Measurements from ENCODE around the gene MGAM2. TPM values are rescaled to one million over a fixed set of nuclear protein-coding genes. Genes with fewer than 3 reads are reported as not detected.
"Not testable (repeated sequence)": the region's sequence is repeated elsewhere in the genome, so short reads cannot be mapped to it uniquely, and the experiment has no call there.

Gene MGAM2
- total RNA-seq (2014; rRNA removed; shearing (Covaris generic)): not detected in 2 replicates
- not detected in 2 replicates for polyA plus RNA-seq (2014; cell fraction: nucleus; rRNA removed)

- DNase-seq (ENCODE audit: extremely low read depth, low read depth): no peak
Observed at GRCh38 chr7:142111499-142111898, at the start of gene MGAM2. MGAM2 (plus strand) TSS chr7:142111718; CDS start chr7:142116874, 5,156 bp downstream.

- no peak for DNase-seq (ENCODE audit: extremely low read depth, low read depth)
Observed at GRCh38 chr7:142063551-142064442, 47.7 kb upstream of the MGAM2 start.

- no peak for DNase-seq (ENCODE audit: extremely low read depth, low read depth)
Observed at GRCh38 chr7:142066536-142066935, 45.0 kb upstream of the MGAM2 start.

- DNase-seq (ENCODE audit: extremely low read depth, low read depth): no peak
Observed at GRCh38 chr7:142077762-142078161, 33.8 kb upstream of the MGAM2 start.

- no peak for DNase-seq (ENCODE audit: extremely low read depth, low read depth)
Observed at GRCh38 chr7:142083605-142084004, 27.9 kb upstream of the MGAM2 start.

GRCh38 chr7:142085428-142085827, 26.1 kb upstream of the MGAM2 start:
- no peak for DNase-seq (ENCODE audit: extremely low read depth, low read depth)

GRCh38 chr7:142088022-142088714, 23.4 kb upstream of the MGAM2 start:
- DNase-seq (ENCODE audit: extremely low read depth, low read depth): no peak

GRCh38 chr7:142089035-142089434, 22.5 kb upstream of the MGAM2 start:
- DNase-seq (ENCODE audit: extremely low read depth, low read depth): no peak

GRCh38 chr7:142091961-142092360, 19.6 kb upstream of the MGAM2 start:
- DNase-seq (ENCODE audit: extremely low read depth, low read depth): no peak

GRCh38 chr7:142094861-142095260, 16.7 kb upstream of the MGAM2 start:
- DNase-seq (ENCODE audit: extremely low read depth, low read depth): no peak

- no peak for DNase-seq (ENCODE audit: extremely low read depth, low read depth)
Observed at GRCh38 chr7:142097571-142097970, 13.9 kb upstream of the MGAM2 start.

- DNase-seq (ENCODE audit: extremely low read depth, low read depth): no peak
Observed at GRCh38 chr7:142098004-142098403, 13.5 kb upstream of the MGAM2 start.

GRCh38 chr7:142099347-142099746, 12.2 kb upstream of the MGAM2 start:
- DNase-seq (ENCODE audit: extremely low read depth, low read depth): not testable (repeated sequence)

GRCh38 chr7:142100634-142101033, 10.9 kb upstream of the MGAM2 start:
- DNase-seq (ENCODE audit: extremely low read depth, low read depth): no peak

- not testable (repeated sequence) for DNase-seq (ENCODE audit: extremely low read depth, low read depth)
Observed at GRCh38 chr7:142101794-142102193, 9.7 kb upstream of the MGAM2 start.

GRCh38 chr7:142104550-142105527, 6.7 kb upstream of the MGAM2 start:
- DNase-seq (ENCODE audit: extremely low read depth, low read depth): no peak

GRCh38 chr7:142108728-142109505, 2.6 kb upstream of the MGAM2 start:
- no peak for DNase-seq (ENCODE audit: extremely low read depth, low read depth)

GRCh38 chr7:142110098-142110497, 1.4 kb upstream of the MGAM2 start:
- DNase-seq (ENCODE audit: extremely low read depth, low read depth): no peak

GRCh38 chr7:142110638-142111037, 880 bp upstream of the MGAM2 start:
- DNase-seq (ENCODE audit: extremely low read depth, low read depth): no peak

GRCh38 chr7:142112086-142112485, 568 bp downstream of the MGAM2 start:
- no peak for DNase-seq (ENCODE audit: extremely low read depth, low read depth)

Data from NCI-H460 (cell line).